Neural progenitor cell (in vitro differentiated cells): ENCODE measurements around the gene ZFR2.

ENCODE experiments used
- CTCF ChIP-seq: fragments of 200-600 bp; sonication (generic); IDR thresholded peaks from 2 replicates; pipeline ENCODE4 v1.5.1; 2017; ENCODE audit warnings: antibody characterized with exemption, mild to moderate bottlenecking
- EZH2 ChIP-seq: fragments of 200-600 bp; sonication (generic); IDR thresholded peaks from 2 replicates; pipeline ENCODE4 v1.6.1; 2017; ENCODE audit warnings: antibody characterized with exemption, mild to moderate bottlenecking, moderate library complexity
- EZH2phosphoT487 ChIP-seq: fragments of 200-600 bp; sonication (generic); IDR thresholded peaks from 2 replicates; pipeline ENCODE4 v1.6.1; 2017; ENCODE audit warnings: antibody characterized with exemption

DNA sequence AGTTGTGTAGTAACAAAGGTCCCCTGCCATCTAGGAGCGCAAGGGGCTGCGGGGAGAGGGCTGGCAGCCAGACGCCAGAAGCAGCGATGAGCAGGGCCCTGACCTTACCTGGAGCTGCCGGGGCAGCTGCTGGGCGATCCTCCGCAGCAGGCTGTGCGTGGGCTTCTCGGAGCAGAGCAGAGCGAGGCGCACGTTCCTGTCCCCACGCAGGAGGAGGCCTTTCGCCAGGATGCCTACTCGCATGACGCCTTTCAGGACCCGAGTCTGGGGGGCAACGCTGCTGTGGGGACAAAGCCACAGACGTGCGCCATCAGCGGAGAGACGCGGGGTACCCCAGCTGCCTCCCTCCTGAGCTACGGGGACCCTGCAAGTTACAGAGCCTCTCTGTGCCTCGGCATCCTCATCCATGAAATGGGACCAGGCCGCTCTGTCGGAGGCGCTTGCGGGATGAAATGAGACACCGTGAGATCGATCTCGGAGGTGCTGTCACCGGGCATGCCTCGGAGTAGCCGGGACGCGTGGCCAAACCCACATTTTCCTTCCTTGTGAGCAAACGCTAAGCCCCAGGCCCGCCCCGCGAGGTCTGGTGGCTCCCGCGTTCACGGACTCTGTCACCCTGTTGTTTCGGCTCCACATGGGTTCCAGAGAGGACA, 52.1 kb downstream of the ZFR2 start:
- TF ChIP-seq CTCF (no peak), EZH2 (no peak), EZH2phosphoT487 (no peak)
